IMR-90 (cell line): ENCODE data around the gene COMP. TPM values are rescaled to one million over a fixed set of nuclear protein-coding genes. Genes with fewer than 3 reads are reported as not detected.

Source experiments
- ATAC-seq: fragments of 200-7000 bp; cut with Tn5 transposase; 2 replicates; pipeline ENCODE4 v1.9.1; 2020; ENCODE audit warnings: low read depth, mild to moderate bottlenecking, moderate library complexity
- BruUV-seq: library from RNA; stranded (reverse); fragments of 400-500 nt; replicated peaks from 2 replicates; lab custom pipeline; 2021; lab: Mats Ljungman, UMichigan
- CTCF ChIA-PET: fragments of 300-600 bp; formaldehyde crosslinking; extraction: SDS; loops from one replicate; lab custom pipeline; 2021; ENCODE audit warnings: antibody characterized with exemption; lab: Yijun Ruan, JAX
- POLR2A ChIA-PET: fragments of 300-600 bp; sonication (Branson Sonifier 250); formaldehyde crosslinking; loops from one replicate; lab custom pipeline; 2022; ENCODE audit warnings: antibody characterized with exemption; ENCODE audit not compliant: unreplicated experiment; lab: Charles Lee
- DNase-seq: peaks from one replicate; pipeline ENCODE4 v3.0.0; 2013
- H2AFZ ChIP-seq: replicated peaks from 2 replicates; pipeline ENCODE3; 2013; ENCODE audit warnings: low read length, mild to moderate bottlenecking; ENCODE audit not compliant: poor library complexity
- H2AK5ac ChIP-seq: 2 replicates; pipeline ENCODE4 v1.6.1; 2013; ENCODE audit warnings: low read depth, low read length, inconsistent platforms
- H2AK9ac ChIP-seq: replicated peaks from 2 replicates; pipeline ENCODE3; 2013; ENCODE audit warnings: mild to moderate bottlenecking, low read depth, low read length, moderate library complexity; ENCODE audit not compliant: poor library complexity
- H2BK120ac ChIP-seq: 2 replicates; pipeline ENCODE4 v1.6.1; 2013; ENCODE audit warnings: low read depth, low read length, inconsistent platforms
- H2BK15ac ChIP-seq: 3 replicates; pipeline ENCODE4 v1.6.1; 2013; ENCODE audit warnings: low read depth, low read length, inconsistent platforms
- H2BK20ac ChIP-seq: 2 replicates; pipeline ENCODE4 v1.6.1; 2013; ENCODE audit warnings: low read depth, mild to moderate bottlenecking, inconsistent platforms, low read length, moderate library complexity
- H2BK5ac ChIP-seq: 2 replicates; pipeline ENCODE4 v1.6.1; 2013; ENCODE audit warnings: mild to moderate bottlenecking, low read depth, low read length, inconsistent platforms; ENCODE audit not compliant: poor library complexity, severe bottlenecking
- H3K14ac ChIP-seq: replicated peaks from 2 replicates; pipeline ENCODE4 v1.6.1; 2013; ENCODE audit warnings: low read depth, low read length, inconsistent platforms
- H3K18ac ChIP-seq: 2 replicates; pipeline ENCODE4 v1.6.1; 2013; ENCODE audit warnings: low read depth, low read length, control low read depth
- H3K23ac ChIP-seq: 2 replicates; pipeline ENCODE4 v1.6.1; 2013; ENCODE audit warnings: low read depth, low read length, inconsistent platforms
- H3K27ac ChIP-seq: 2 replicates; pipeline ENCODE4 v1.5.1; 2013; ENCODE audit warnings: mild to moderate bottlenecking, control low read depth, low read length; ENCODE audit not compliant: insufficient read depth
- H3K27me3 ChIP-seq: 2 replicates; pipeline ENCODE4 v1.6.1; 2013; ENCODE audit warnings: low read length; ENCODE audit not compliant: control insufficient read depth, insufficient read depth
- H3K36me3 ChIP-seq: 2 replicates; pipeline ENCODE4 v1.6.1; 2013; ENCODE audit warnings: low read length, mixed read lengths; ENCODE audit not compliant: control insufficient read depth, insufficient read depth
- H3K4ac ChIP-seq: 2 replicates; pipeline ENCODE4 v1.6.1; 2013; ENCODE audit warnings: low read depth, low read length, inconsistent platforms
- H3K4me1 ChIP-seq: 2 replicates; pipeline ENCODE4 v1.6.1; 2013; ENCODE audit warnings: low read length, mixed read lengths; ENCODE audit not compliant: control insufficient read depth, insufficient read depth
- H3K4me2 ChIP-seq: 2 replicates; pipeline ENCODE4 v1.6.1; 2013; ENCODE audit warnings: low read depth, mild to moderate bottlenecking, control low read depth, low read length, moderate library complexity
- H3K4me3 ChIP-seq: 2 replicates; pipeline ENCODE4 v1.5.1; 2013; ENCODE audit warnings: low read depth, mild to moderate bottlenecking, control low read depth, low read length, moderate library complexity; ENCODE audit not compliant: insufficient read depth
- H3K56ac ChIP-seq: 2 replicates; pipeline ENCODE4 v1.6.1; 2013; ENCODE audit warnings: low read length, inconsistent platforms; ENCODE audit not compliant: insufficient read depth; ENCODE audit errors: extremely low read depth
- H3K79me1 ChIP-seq, 2 experiments: 2 replicates each; pipeline ENCODE4 v1.6.1; 2013; ENCODE audit warnings: low read length in 2 of 2, inconsistent platforms in 1 of 2, low read depth in 1 of 2
- H3K9ac ChIP-seq: 2 replicates; pipeline ENCODE4 v1.6.1; 2013; ENCODE audit warnings: low read depth, low read length, control low read depth
- H3K9me1 ChIP-seq: 2 replicates; pipeline ENCODE4 v1.6.1; 2013; ENCODE audit warnings: low read length, inconsistent platforms; ENCODE audit not compliant: insufficient read depth
- H3K9me3 ChIP-seq: 2 replicates; pipeline ENCODE4 v1.6.1; 2013; ENCODE audit warnings: low read length; ENCODE audit not compliant: control insufficient read depth, insufficient read depth
- H4K20me1 ChIP-seq: 2 replicates; pipeline ENCODE4 v1.6.1; 2013; ENCODE audit warnings: low read length, inconsistent platforms; ENCODE audit not compliant: insufficient read depth
- H4K5ac ChIP-seq: 2 replicates; pipeline ENCODE4 v1.6.1; 2013; ENCODE audit warnings: mild to moderate bottlenecking, low read depth, low read length, control low read depth
- H4K8ac ChIP-seq, 2 experiments: 2 replicates each; pipeline ENCODE4 v1.6.1; 2013; ENCODE audit warnings: low read depth in 2 of 2, low read length in 2 of 2, control low read depth in 1 of 2, inconsistent platforms in 1 of 2
- H4K91ac ChIP-seq: 2 replicates; pipeline ENCODE4 v1.6.1; 2013; ENCODE audit warnings: low read depth, low read length, inconsistent platforms; ENCODE audit not compliant: insufficient read depth
- CTCF ChIP-seq: conservative IDR thresholded peaks from 2 replicates; pipeline ENCODE4 v1.5.1; 2012; ENCODE audit warnings: mild to moderate bottlenecking, low read depth, low read length, improper control_type of control experiment
- RFX5 ChIP-seq: IDR thresholded peaks from 2 replicates; pipeline ENCODE4 v1.8.0; 2012; ENCODE audit warnings: low read depth, mild to moderate bottlenecking, low read length, moderate library complexity
- USF2 ChIP-seq: fragments of 150-350 bp; IDR thresholded peaks from 2 replicates; pipeline ENCODE4 v1.6.1; 2017; ENCODE audit warnings: mild to moderate bottlenecking, antibody characterized with exemption, low read length, low read depth
- WGBS, 2 experiments: methylation state at CpG; one replicate each; pipeline versions ENCODE4 v1.1.5 to v1.1.7; 2013; ENCODE audit warnings: missing lambda C conversion rate in 2 of 2; ENCODE audit not compliant: insufficient read length in 1 of 2; ENCODE audit errors: extremely low coverage in 2 of 2; 5-methylcytosine and 5-hydroxymethylcytosine counted together
- dilution Hi-C: fragments of 300-500 bp; cut with HindIII; formaldehyde crosslinking; loops from one replicate; pipeline ENCODE4 v1.14.3; 2018; ENCODE audit warnings: low sequenced_read_pairs; ENCODE audit not compliant: unreplicated experiment
- in situ Hi-C: fragments of 300-500 bp; cut with MboI; formaldehyde crosslinking; loops from 3 replicates; pipeline ENCODE4 v1.14.3; 2019; ENCODE audit warnings: low sequenced_read_pairs, inconsistent platforms, mixed read lengths
- intact Hi-C: fragments of 100-400 bp; cut with micrococcal nuclease; formaldehyde crosslinking; loops from 2 replicates; pipeline ENCODE4 v1.10.0; 2022
- polyA plus RNA-seq, 3 experiments: library from polyadenylated mRNA; depleted of rRNA; stranded (reverse); fragments of >200 nt; gene quantifications; 2 replicates each; pipeline ENCODE4 v1.2.3, GENCODE V29; 2012; ENCODE audit warnings: low replicate concordance in 1 of 3
- total RNA-seq: library from RNA; depleted of rRNA; stranded (reverse); fragments of >200 nt; gene quantifications from 2 replicates; pipeline ENCODE4 v1.2.3, GENCODE V29; 2012

COMP gene
- total and polyA plus RNA-seq, 2 of the 4 experiments (the other 2 are of a cell fraction): under 0.01 to 0.43 TPM

GRCh38 chr19:18737954-18738351 is 53.2 kb downstream of the COMP start:
- CTCF ChIA-PET: no interaction called here
- no TSS peak for BruUV-seq
- intact Hi-C loops: no loop called here

More at GRCh38 chr19:18737954-18738351, 53.2 kb downstream of the COMP start:
- H3K9me1 ChIP-seq: no peaks in the 10 kb centered on the region; the same call in 1 of the 2 replicates
- H3K4me3 ChIP-seq: no peak overlapping the region
- no peak overlapping the region for H2BK20ac ChIP-seq
- no peaks in the 10 kb centered on the region for H3K36me3 ChIP-seq
- ATAC-seq (no peak), DNase-seq (no peak)
- H2BK5ac ChIP-seq: no peak overlapping the region
- no peak overlapping the region for H3K4ac ChIP-seq
- no peak overlapping the region for H2BK120ac ChIP-seq
- no peak overlapping the region for H2AK9ac ChIP-seq
- H4K91ac ChIP-seq: no peak overlapping the region
- no peaks in the 10 kb centered on the region for H3K27me3 ChIP-seq
- no peak overlapping the region for H2AFZ ChIP-seq
- dilution Hi-C loops (no loop called here), in situ Hi-C loops (no loop called here)
- no peak overlapping the region for H3K56ac ChIP-seq
- no peak overlapping the region for H3K18ac ChIP-seq
- H4K20me1 ChIP-seq: peaks cover 44% of the 10 kb centered on the region
- H3K4me2 ChIP-seq: no peak overlapping the region
- peaks cover 7% of the 10 kb centered on the region; the same call in 1 of the 2 replicates for H3K4me1 ChIP-seq
- H3K9me3 ChIP-seq: no peaks in the 10 kb centered on the region
- no peak overlapping the region for H3K23ac ChIP-seq
- H3K79me1 ChIP-seq: peaks cover 7 to 10% of the 10 kb centered on the region in 2 experiments; a peak in 3 of 4 replicates
- H2AK5ac ChIP-seq: no peak overlapping the region
- H4K5ac ChIP-seq: no peak overlapping the region
- no peak overlapping the region for H3K9ac ChIP-seq
- no peak overlapping the region for H3K14ac ChIP-seq
- no peak overlapping the region for H4K8ac ChIP-seq
- no peak for TF ChIP-seq USF2
- TF ChIP-seq RFX5: no peak
- TF ChIP-seq CTCF: no peak
- H2BK15ac ChIP-seq: no peak overlapping the region
- POLR2A ChIA-PET: no interaction called here
- WGBS, 2 experiments: no CpG with 5 or more reads among the region's 1 CpG
- H3K27ac ChIP-seq: no peak overlapping the region
